ENCODE measurements around the gene DGUOK. TPM values are rescaled to one million over a fixed set of nuclear protein-coding genes. Genes with fewer than 3 reads are reported as not detected.
A peak's percentile ranks its signal among the peaks of the same experiment; 100 is the strongest.

Gene DGUOK
- total RNA-seq, 2 experiments from 2014 or later: 64.1 to 72.3 TPM

GRCh38 chr2:73947412-73948018, 20.8 kb downstream of the DGUOK start:
- POLR2A ChIA-PET: interaction anchor here (0.6 kb wide), 1 partner anchor 254 kb away, joined by 6 read pairs; no protein-coding TSS in a partner anchor
- Mint-ChIP-seq H3K9me3 (no peaks in the 10 kb centered on the region), H3K4me3 (no peak overlapping the region), H3K27me3 (no peaks in the 10 kb centered on the region), H3K36me3 (ENCODE audit: low read depth) (peaks cover 63% of the 10 kb centered on the region), H3K4me1 (peaks cover 55% of the 10 kb centered on the region), H3K27ac (peak overlapping the region; percentile 37)
- DNase-seq: no peak
- CTCF ChIA-PET: interaction anchor here (1.4 kb wide), 1 partner anchor 40 kb away, joined by 3 read pairs; no protein-coding TSS in a partner anchor

GRCh38 chr2:73949802-73950201, 23.1 kb downstream of the DGUOK start:
- no peaks in the 10 kb centered on the region for H3K9me3 Mint-ChIP-seq
- no peaks in the 10 kb centered on the region for H3K27me3 Mint-ChIP-seq
- CTCF ChIA-PET: interaction anchor here (1.4 kb wide), 1 partner anchor 13 kb away, joined by 6 read pairs; no protein-coding TSS in a partner anchor
- no peak overlapping the region for H3K27ac Mint-ChIP-seq
- no peak overlapping the region for H3K4me3 Mint-ChIP-seq
- peaks cover 49% of the 10 kb centered on the region for H3K4me1 Mint-ChIP-seq
- peaks cover 62% of the 10 kb centered on the region for H3K36me3 Mint-ChIP-seq (ENCODE audit: low read depth)
- POLR2A ChIA-PET: no interaction called here
- DNase-seq: no peak

GRCh38 chr2:73952499-73953446, 26.1 kb downstream of the DGUOK start:
- ChIA-PET POLR2A (no interaction called here), CTCF (interaction anchor here (0.6 to 1.8 kb wide), 5 partner anchors 11 to 523 kb away, joined by 3 to 6 read pairs (median 4); no protein-coding TSS in a partner anchor)
- H3K4me3 Mint-ChIP-seq: no peak overlapping the region
- peaks cover 39% of the 10 kb centered on the region for H3K4me1 Mint-ChIP-seq
- peaks cover 61% of the 10 kb centered on the region for H3K36me3 Mint-ChIP-seq (ENCODE audit: low read depth)
- H3K27me3 Mint-ChIP-seq: no peaks in the 10 kb centered on the region
- no peak for DNase-seq
- no peak overlapping the region for H3K27ac Mint-ChIP-seq
- H3K9me3 Mint-ChIP-seq: no peaks in the 10 kb centered on the region

- ChIA-PET POLR2A (no interaction called here), CTCF (interaction anchor here (1.0 kb wide), 1 partner anchor 12 kb away, joined by 4 read pairs; no protein-coding TSS in a partner anchor)
- no peaks in the 10 kb centered on the region for H3K9me3 Mint-ChIP-seq
- peaks cover 66% of the 10 kb centered on the region for H3K36me3 Mint-ChIP-seq (ENCODE audit: low read depth)
- peaks cover 17% of the 10 kb centered on the region for H3K4me1 Mint-ChIP-seq
- H3K4me3 Mint-ChIP-seq: no peak overlapping the region
- no peak for DNase-seq
- H3K27me3 Mint-ChIP-seq: no peaks in the 10 kb centered on the region
- no peak overlapping the region for H3K27ac Mint-ChIP-seq
Observed at GRCh38 chr2:73956218-73956865, 29.7 kb downstream of the DGUOK start.

- Mint-ChIP-seq H3K36me3 (ENCODE audit: low read depth) (peaks cover 44% of the 10 kb centered on the region), H3K4me1 (peaks cover 33% of the 10 kb centered on the region), H3K27me3 (no peaks in the 10 kb centered on the region), H3K4me3 (no peak overlapping the region), H3K27ac (no peak overlapping the region), H3K9me3 (peaks cover 3% of the 10 kb centered on the region)
- POLR2A ChIA-PET: no interaction called here
- CTCF ChIA-PET: no interaction called here
- no peak for DNase-seq
Observed at GRCh38 chr2:73961274-73961673, 34.6 kb downstream of the DGUOK start.

- ChIA-PET CTCF (no interaction called here), POLR2A (no interaction called here)
- Mint-ChIP-seq H3K36me3 (ENCODE audit: low read depth) (peaks cover 38% of the 10 kb centered on the region), H3K4me1 (peaks cover 36% of the 10 kb centered on the region), H3K27ac (no peak overlapping the region), H3K27me3 (no peaks in the 10 kb centered on the region), H3K9me3 (peaks cover 3% of the 10 kb centered on the region), H3K4me3 (no peak overlapping the region)
- no peak for DNase-seq
Observed at GRCh38 chr2:73961823-73962615, 35.3 kb downstream of the DGUOK start.

- Mint-ChIP-seq H3K27ac (no peak overlapping the region), H3K4me1 (peaks cover 36% of the 10 kb centered on the region), H3K27me3 (no peaks in the 10 kb centered on the region), H3K36me3 (ENCODE audit: low read depth) (peaks cover 34% of the 10 kb centered on the region), H3K4me3 (no peak overlapping the region), H3K9me3 (peaks cover 3% of the 10 kb centered on the region)
- no peak for DNase-seq
- CTCF ChIA-PET: interaction anchor here (1.0 to 1.9 kb wide), 3 partner anchors 11 to 134 kb away, joined by 4 to 6 read pairs (median 5); partner anchors contain the start of gene STAMBP
- POLR2A ChIA-PET: no interaction called here
Observed at GRCh38 chr2:73962798-73963197, 36.1 kb downstream of the DGUOK start.

- Mint-ChIP-seq H3K27me3 (no peaks in the 10 kb centered on the region), H3K4me3 (no peak overlapping the region)
Observed at GRCh38 chr2:73963385-73964120, 36.9 kb downstream of the DGUOK start.

GRCh38 chr2:73964223-73964622, 37.5 kb downstream of the DGUOK start:
- POLR2A ChIA-PET: no interaction called here
- H3K27ac Mint-ChIP-seq: no peak overlapping the region
- peaks cover 3% of the 10 kb centered on the region for H3K9me3 Mint-ChIP-seq
- peaks cover 37% of the 10 kb centered on the region for H3K4me1 Mint-ChIP-seq
- H3K27me3 Mint-ChIP-seq: no peaks in the 10 kb centered on the region
- CTCF ChIA-PET: interaction anchor here (0.5 to 1.9 kb wide), 4 partner anchors 13 to 136 kb away, joined by 3 to 6 read pairs (median 4); partner anchors contain the start of gene STAMBP
- no peak for DNase-seq
- H3K36me3 Mint-ChIP-seq (ENCODE audit: low read depth): peaks cover 20% of the 10 kb centered on the region
- H3K4me3 Mint-ChIP-seq: no peak overlapping the region

More at GRCh38 chr2:73963385-73964120, 36.9 kb downstream of the DGUOK start:
- DNase-seq: no peak
- Mint-ChIP-seq H3K4me1 (peaks cover 37% of the 10 kb centered on the region), H3K27ac (no peak overlapping the region), H3K36me3 (ENCODE audit: low read depth) (peaks cover 26% of the 10 kb centered on the region), H3K9me3 (peaks cover 3% of the 10 kb centered on the region)
- POLR2A ChIA-PET: no interaction called here
- CTCF ChIA-PET: interaction anchor here (0.6 to 1.9 kb wide), 5 partner anchors 12 to 141 kb away, joined by 3 to 6 read pairs (median 4); partner anchors contain the start of gene STAMBP

- CTCF ChIA-PET: interaction anchor here (0.9 to 1.1 kb wide), 2 partner anchors 17 to 42 kb away, joined by 3 read pairs; no protein-coding TSS in a partner anchor
- Mint-ChIP-seq H3K4me3 (no peak overlapping the region), H3K27ac (no peak overlapping the region), H3K4me1 (peaks cover 46% of the 10 kb centered on the region), H3K36me3 (ENCODE audit: low read depth) (peaks cover 12% of the 10 kb centered on the region), H3K9me3 (peaks cover 3% of the 10 kb centered on the region), H3K27me3 (no peaks in the 10 kb centered on the region)
- DNase-seq: no peak
- POLR2A ChIA-PET: no interaction called here
Observed at GRCh38 chr2:73965053-73965452, 38.4 kb downstream of the DGUOK start.

- Mint-ChIP-seq H3K4me3 (no peak overlapping the region), H3K27ac (no peak overlapping the region), H3K4me1 (peaks cover 70% of the 10 kb centered on the region), H3K27me3 (no peaks in the 10 kb centered on the region), H3K9me3 (no peaks in the 10 kb centered on the region), H3K36me3 (ENCODE audit: low read depth) (no peaks in the 10 kb centered on the region)
- POLR2A ChIA-PET: no interaction called here
- CTCF ChIA-PET: interaction anchor here (0.6 to 2.2 kb wide), 7 partner anchors 12 to 541 kb away, joined by 3 to 9 read pairs (median 3); no protein-coding TSS in a partner anchor
- DNase-seq: no peak
Observed at GRCh38 chr2:73968357-73968937, 41.8 kb downstream of the DGUOK start.

Measured in activated CD4-positive, alpha-beta T cell treated with anti-CD3 and anti-CD28 coated beads, Interleukin-2, amount 10 ng/mL, durations not matched to agents 7 days and 5 days (primary cell).